H9 (cell line): Measurements from ENCODE around the gene USH2A. TPM values are rescaled to one million over a fixed set of nuclear protein-coding genes. Genes with fewer than 3 reads are reported as not detected.

Source experiments
- DNase-seq: peaks from one replicate; pipeline ENCODE4 v3.0.0-alpha.2; 2017
- H2AFZ ChIP-seq: one replicate; pipeline ENCODE4 v1.6.1; 2013; ENCODE audit warnings: mild to moderate bottlenecking, low read length, control low read depth, moderate library complexity
- H2AK5ac ChIP-seq: 2 replicates; pipeline ENCODE4 v1.6.1; 2013; ENCODE audit warnings: low read length, control low read depth, mixed read lengths; ENCODE audit not compliant: insufficient read length
- H2BK120ac ChIP-seq: one replicate; pipeline ENCODE4 v1.6.1; 2013; ENCODE audit warnings: low read depth, mild to moderate bottlenecking, low read length, control low read depth, inconsistent platforms; ENCODE audit not compliant: poor library complexity, severe bottlenecking
- H2BK12ac ChIP-seq: 2 replicates; pipeline ENCODE4 v1.6.1; 2013; ENCODE audit warnings: low read length, control low read depth, mixed read lengths, low read depth; ENCODE audit not compliant: insufficient read length
- H2BK15ac ChIP-seq: 2 replicates; pipeline ENCODE4 v1.6.1; 2013; ENCODE audit warnings: low read depth, low read length, control low read depth
- H2BK20ac ChIP-seq: one replicate; pipeline ENCODE4 v1.6.1; 2013; ENCODE audit warnings: low read depth, mild to moderate bottlenecking, low read length, control low read depth, inconsistent platforms; ENCODE audit not compliant: poor library complexity, severe bottlenecking
- H2BK5ac ChIP-seq: 2 replicates; pipeline ENCODE4 v1.6.1; 2013; ENCODE audit warnings: low read length, control low read depth, mixed read lengths; ENCODE audit not compliant: insufficient read length
- H3K14ac ChIP-seq: 2 replicates; pipeline ENCODE4 v1.6.1; 2013; ENCODE audit warnings: low read length, control low read depth; ENCODE audit not compliant: insufficient read depth
- H3K18ac ChIP-seq: 2 replicates; pipeline ENCODE4 v1.6.1; 2013; ENCODE audit warnings: low read depth, mild to moderate bottlenecking, mixed read lengths, low read length, control low read depth; ENCODE audit not compliant: insufficient read length
- H3K23ac ChIP-seq: 2 replicates; pipeline ENCODE4 v1.6.1; 2013; ENCODE audit warnings: low read length, control low read depth, mixed read lengths, low read depth; ENCODE audit not compliant: insufficient read length
- H3K23me2 ChIP-seq: 2 replicates; pipeline ENCODE4 v1.6.1; 2013; ENCODE audit warnings: low read depth, mild to moderate bottlenecking, mixed read lengths, low read length, control low read depth; ENCODE audit not compliant: insufficient read length, poor library complexity, severe bottlenecking
- H3K27ac ChIP-seq: 2 replicates; pipeline ENCODE4 v1.5.1; 2013; ENCODE audit warnings: low read length, control low read depth, mixed read lengths, low read depth; ENCODE audit not compliant: insufficient read length
- H3K27me3 ChIP-seq: 2 replicates; pipeline ENCODE4 v1.6.1; 2013; ENCODE audit warnings: low read length, control low read depth, inconsistent platforms; ENCODE audit not compliant: insufficient read depth
- H3K4ac ChIP-seq: 2 replicates; pipeline ENCODE4 v1.6.1; 2013; ENCODE audit warnings: low read depth, mild to moderate bottlenecking, control low read depth, inconsistent platforms, low read length, moderate library complexity
- H3K4me1 ChIP-seq: 2 replicates; pipeline ENCODE4 v1.6.1; 2013; ENCODE audit warnings: low read length, control low read depth, inconsistent platforms; ENCODE audit not compliant: insufficient read depth
- H3K4me2 ChIP-seq: 2 replicates; pipeline ENCODE4 v1.6.1; 2013; ENCODE audit warnings: low read length, control low read depth, mixed read lengths; ENCODE audit not compliant: insufficient read length, insufficient read depth
- H3K56ac ChIP-seq: 2 replicates; pipeline ENCODE4 v1.6.1; 2013; ENCODE audit warnings: low read depth, mild to moderate bottlenecking, mixed read lengths, low read length, control low read depth; ENCODE audit not compliant: insufficient read length
- H3K79me1 ChIP-seq: 2 replicates; pipeline ENCODE4 v1.6.1; 2013; ENCODE audit warnings: low read depth, mild to moderate bottlenecking, moderate library complexity, low read length, control low read depth, inconsistent platforms; ENCODE audit not compliant: insufficient read depth, poor library complexity, severe bottlenecking
- H3K79me2 ChIP-seq: 2 replicates; pipeline ENCODE4 v1.6.1; 2013; ENCODE audit warnings: low read length, control low read depth, inconsistent platforms; ENCODE audit not compliant: insufficient read depth
- H3K9ac ChIP-seq: 2 replicates; pipeline ENCODE4 v1.6.1; 2013; ENCODE audit warnings: low read length, control low read depth, mixed read lengths; ENCODE audit not compliant: insufficient read length; ENCODE audit errors: extremely low read depth
- H3K9me3 ChIP-seq: one replicate; pipeline ENCODE4 v1.6.1; 2013; ENCODE audit warnings: low read depth, low read length, inconsistent platforms; ENCODE audit not compliant: control insufficient read depth
- H3T11ph ChIP-seq: one replicate; pipeline ENCODE4 v1.6.1; 2013; ENCODE audit warnings: mild to moderate bottlenecking, low read length, control low read depth, inconsistent platforms
- H4K20me1 ChIP-seq: one replicate; pipeline ENCODE4 v1.6.1; 2013; ENCODE audit not compliant: control insufficient read depth, insufficient read length, insufficient read depth
- H4K5ac ChIP-seq: 2 replicates; pipeline ENCODE4 v1.6.1; 2013; ENCODE audit warnings: low read depth, mild to moderate bottlenecking, mixed read lengths, low read length, control low read depth; ENCODE audit not compliant: insufficient read length
- H4K8ac ChIP-seq: replicated peaks from 2 replicates; pipeline ENCODE4 v1.6.1; 2013; ENCODE audit warnings: low read length, control low read depth, mixed read lengths, low read depth; ENCODE audit not compliant: insufficient read length
- H4K91ac ChIP-seq: 2 replicates; pipeline ENCODE4 v1.6.1; 2013; ENCODE audit warnings: low read depth, mild to moderate bottlenecking, moderate library complexity, mixed read lengths, low read length, control low read depth; ENCODE audit not compliant: insufficient read length
- H3K27ac Mint-ChIP-seq, 3 experiments: 2 replicates in 2 of 3; 3 replicates in 1 of 3; pipeline ENCODE4 v1.8.0; 2020 to 2021; ENCODE audit warnings: mixed read lengths in 3 of 3, mild to moderate bottlenecking in 1 of 3, moderate library complexity in 1 of 3
- H3K27me3 Mint-ChIP-seq: 2 replicates; pipeline ENCODE4 v1.8.0; 2021; ENCODE audit warnings: low read depth, mild to moderate bottlenecking, moderate library complexity, mixed read lengths
- H3K36me3 Mint-ChIP-seq, 3 experiments: 2 replicates in 2 of 3; 3 replicates in 1 of 3; pipeline ENCODE4 v1.8.0; 2020 to 2021; ENCODE audit warnings: low read depth in 3 of 3, mixed read lengths in 3 of 3; ENCODE audit not compliant: insufficient read depth in 1 of 3
- H3K4me1 Mint-ChIP-seq, 2 experiments: 2 replicates each; pipeline ENCODE4 v1.8.0; 2020; ENCODE audit warnings: mixed read lengths in 2 of 2
- H3K4me3 Mint-ChIP-seq, 2 experiments: 2 replicates in 1 of 2; 3 replicates in 1 of 2; pipeline ENCODE4 v1.8.0; 2020 to 2021; ENCODE audit warnings: mild to moderate bottlenecking in 2 of 2, mixed read lengths in 2 of 2, moderate library complexity in 1 of 2
- H3K9me3 Mint-ChIP-seq, 2 experiments: 2 replicates in 1 of 2; 3 replicates in 1 of 2; pipeline ENCODE4 v1.8.0; 2020; ENCODE audit warnings: mild to moderate bottlenecking in 2 of 2, mixed read lengths in 2 of 2, moderate library complexity in 1 of 2
- WGBS: extraction: QIAGEN DNeasy Blood & Tissue Kit; methylation state at CpG from one replicate; pipeline ENCODE4 v1.1.7; 2013; ENCODE audit warnings: missing lambda C conversion rate, low lambda C conversion rate, mixed read lengths; ENCODE audit not compliant: insufficient read length; ENCODE audit errors: extremely low coverage; 5-methylcytosine and 5-hydroxymethylcytosine counted together
- total RNA-seq: library from RNA; stranded (reverse); gene quantifications from 2 replicates; pipeline ENCODE4 v1.2.1, GENCODE V29; 2021
- TF ChIP-seq, protein P1 (sequence below): fragments of 200-600 bp; sonication (generic); conservative IDR thresholded peaks from 3 replicates; pipeline ENCODE4 v1.8.0; 2021; ENCODE audit warnings: antibody characterized with exemption, mild to moderate bottlenecking

USH2A gene
- total RNA-seq, 1 experiment from 2014 or later, result 0.11 TPM

DNA sequence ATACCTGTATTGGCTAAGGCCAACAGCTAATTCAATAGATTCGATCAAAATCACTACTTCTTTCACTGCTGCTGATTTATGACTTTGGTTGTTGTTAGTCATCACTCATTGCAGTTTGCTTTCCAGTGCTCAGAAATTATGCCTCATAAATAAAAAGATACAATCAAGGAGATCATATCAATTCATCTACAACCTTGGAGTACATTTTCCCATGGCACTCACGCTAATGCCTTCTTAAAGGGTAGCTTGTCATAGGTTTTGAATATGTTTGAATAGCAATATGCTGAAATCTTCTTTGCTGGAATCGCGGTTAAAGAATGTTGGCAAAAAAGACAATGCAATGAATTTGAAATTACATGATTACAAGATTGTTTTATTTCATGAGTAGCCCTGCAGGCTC is 766.2 kb downstream of the USH2A start:
- Histone ChIP-seq H3K4me1 (peaks cover 7% of the 10 kb centered on the region; the same call in 1 of the 2 replicates), H4K91ac (no peak overlapping the region), H4K20me1 (no peaks in the 10 kb centered on the region), H3K18ac (no peak overlapping the region), H2AK5ac (no peak overlapping the region), H2BK120ac (no peak overlapping the region), H3T11ph (no peak overlapping the region), H4K8ac (no peak overlapping the region), H3K14ac (no peak overlapping the region), H3K23me2 (no peaks in the 10 kb centered on the region), H3K4me2 (no peak overlapping the region), H3K4ac (no peak overlapping the region), H2BK12ac (no peak overlapping the region), H2AFZ (no peak overlapping the region), H2BK20ac (no peak overlapping the region), H3K56ac (no peak overlapping the region), H2BK15ac (no peak overlapping the region), H3K27ac (no peak overlapping the region), H3K79me2 (no peaks in the 10 kb centered on the region), H3K27me3 (no peaks in the 10 kb centered on the region), H3K23ac (no peak overlapping the region), H2BK5ac (no peak overlapping the region), H3K79me1 (no peaks in the 10 kb centered on the region), H3K9me3 (no peaks in the 10 kb centered on the region), H3K9ac (no peak overlapping the region), H4K5ac (no peak overlapping the region)
- no peaks in the 10 kb centered on the region for H3K36me3 Mint-ChIP-seq
- H3K4me1 Mint-ChIP-seq, result peaks cover 17 to 19% of the 10 kb centered on the region in 2 experiments
- H3K27me3 Mint-ChIP-seq, result no peaks in the 10 kb centered on the region; the same call in none of the 2 replicates
- no peak overlapping the region for H3K4me3 Mint-ChIP-seq
- H3K9me3 Mint-ChIP-seq, result no peaks in the 10 kb centered on the region
- no CpG with 5 or more reads among the region's 4 CpGs for WGBS
- TF ChIP-seq, protein P1, sequence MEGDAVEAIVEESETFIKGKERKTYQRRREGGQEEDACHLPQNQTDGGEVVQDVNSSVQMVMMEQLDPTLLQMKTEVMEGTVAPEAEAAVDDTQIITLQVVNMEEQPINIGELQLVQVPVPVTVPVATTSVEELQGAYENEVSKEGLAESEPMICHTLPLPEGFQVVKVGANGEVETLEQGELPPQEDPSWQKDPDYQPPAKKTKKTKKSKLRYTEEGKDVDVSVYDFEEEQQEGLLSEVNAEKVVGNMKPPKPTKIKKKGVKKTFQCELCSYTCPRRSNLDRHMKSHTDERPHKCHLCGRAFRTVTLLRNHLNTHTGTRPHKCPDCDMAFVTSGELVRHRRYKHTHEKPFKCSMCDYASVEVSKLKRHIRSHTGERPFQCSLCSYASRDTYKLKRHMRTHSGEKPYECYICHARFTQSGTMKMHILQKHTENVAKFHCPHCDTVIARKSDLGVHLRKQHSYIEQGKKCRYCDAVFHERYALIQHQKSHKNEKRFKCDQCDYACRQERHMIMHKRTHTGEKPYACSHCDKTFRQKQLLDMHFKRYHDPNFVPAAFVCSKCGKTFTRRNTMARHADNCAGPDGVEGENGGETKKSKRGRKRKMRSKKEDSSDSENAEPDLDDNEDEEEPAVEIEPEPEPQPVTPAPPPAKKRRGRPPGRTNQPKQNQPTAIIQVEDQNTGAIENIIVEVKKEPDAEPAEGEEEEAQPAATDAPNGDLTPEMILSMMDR, result no peak
- H3K27ac Mint-ChIP-seq, result no peak overlapping the region
- no peak for DNase-seq
